Ovary (tissue), 9 donors: ENCODE measurements around the gene NDE1. TPM values are rescaled to one million over a fixed set of nuclear protein-coding genes. Genes with fewer than 3 reads are reported as not detected.
A peak's percentile ranks its signal among the peaks of the same experiment; 100 is the strongest.

Experiments
- DNase-seq, 5 donors: peaks; one replicate each; pipeline ENCODE4 v3.0.0-alpha.2; 2019 to 2020
- H3K27ac ChIP-seq, 2 donors: fragments of 200-600 bp; one replicate each; pipeline versions ENCODE4 v1.5.1 to v1.8.0; 2019 to 2022
- H3K27me3 ChIP-seq: fragments of 200-600 bp; one replicate; pipeline ENCODE4 v1.8.0; 2022
- H3K36me3 ChIP-seq: fragments of 200-600 bp; sonication (generic); one replicate; pipeline ENCODE4 v1.5.1; 2019
- H3K4me1 ChIP-seq: one replicate; pipeline ENCODE4 v1.8.1; 2013; ENCODE audit warnings: mild to moderate bottlenecking, moderate library complexity; ENCODE audit not compliant: insufficient read depth
- H3K4me3 ChIP-seq: fragments of 200-600 bp; sonication (generic); one replicate; pipeline ENCODE4 v1.5.1; 2017
- H3K9me3 ChIP-seq, 2 donors: fragments of 200-600 bp in 1 of 2; sonication (generic) in 1 of 2; one replicate each; pipeline versions ENCODE4 v1.5.1 to v1.8.1; 2013 to 2019; ENCODE audit warnings: mild to moderate bottlenecking in 1 of 2, moderate library complexity in 1 of 2
- CTCF ChIP-seq, 3 donors: fragments of 450-650 bp in 2 of 3; fragments of 200-600 bp in 1 of 3; IDR thresholded peaks; one replicate each; pipeline versions ENCODE4 v1.5.1 to v1.8.0; 2016 to 2022; ENCODE audit warnings: antibody characterized with exemption in 3 of 3, mild to moderate bottlenecking in 1 of 3
- EP300 ChIP-seq: sonication (generic); formaldehyde crosslinking; IDR thresholded peaks from one replicate; pipeline ENCODE4 v1.6.1; 2017; ENCODE audit warnings: antibody characterized with exemption
- POLR2A ChIP-seq: fragments of 450-650 bp; IDR thresholded peaks from one replicate; pipeline ENCODE4 v1.6.1; 2017; ENCODE audit warnings: antibody characterized with exemption, mild to moderate bottlenecking, moderate library complexity
- WGBS, 3 donors: extraction: QIAGEN DNeasy Blood & Tissue Kit in 1 of 3; methylation state at CpG; one replicate each; pipeline versions ENCODE4 v1.1.5 to v1.1.7; 2013 to 2017; 5-methylcytosine and 5-hydroxymethylcytosine counted together
- intact Hi-C, 4 donors: fragments of 100-400 bp; cut with DNase I; formaldehyde crosslinking; loops; one replicate each; pipeline versions ENCODE4 v1.11.0 to v1.15.1; 2022 to 2023
- microRNA counts: library from miRNA; unstranded; fragments of <30 nt; microRNA quantifications from one replicate; lab custom pipeline; 2016
- polyA plus RNA-seq, 2 donors: library from polyadenylated mRNA; stranded (reverse); fragments of 200-250 nt in 1 of 2; fragments of 350-450 nt in 1 of 2; fragmentation: Illumina TruSeq in 1 of 2; extraction: RNeasy Lipid Tissue Mini Kit (QIAGEN cat#74804) in 1 of 2; gene quantifications; one replicate each; pipeline ENCODE4 v1.2.3, GENCODE V29; 2013 to 2014
- total RNA-seq, 7 donors: library from RNA; depleted of rRNA in 2 of 7; stranded (reverse); fragments of >200 nt in 2 of 7; fragmentation: NEBNext Ultra II Directional in 3 of 7; extraction: Animal tissue kit (Norgen Biotek cat#: 25700) in 3 of 7; gene quantifications; one replicate each; pipeline versions ENCODE4 v1.1.0 to v1.2.4, GENCODE V29; 2016 to 2023
- donor health status: DM: no; HTN: no; CAD: no; lungs with moderate emphysema.
- donor health status: DM: no; HTN: no; CAD: no.
- donor health status: Bipolar disorder and iron deficiency.
- donor health status: DM: yes; HTN: yes; CAD: no.
- donor health status: DM: no; HTN: no; CAD: no.
- donor health status: DM: yes; HTN: yes; CAD: no.

The NDE1 gene
- total and polyA plus RNA-seq, 9 donors, result 9.8 to 31.9 (median 22.4) TPM

GRCh38 chr16:15775663-15776304 lies 125.7 kb downstream of the NDE1 start:
- H3K36me3 ChIP-seq, result no peaks in the 10 kb centered on the region
- H3K27ac ChIP-seq, result no peak overlapping the region
- no peak overlapping the region for H3K4me3 ChIP-seq
- intact Hi-C loops, result no loop called here
- no peaks in the 10 kb centered on the region for H3K27me3 ChIP-seq
- TF ChIP-seq CTCF (IDR thresholded peaks at IDR 0.05), result no peak
- TF ChIP-seq EP300, result no peak
- no peak for TF ChIP-seq POLR2A
- 62 to 75% (median 69%) methylated on average over 7 of the region's 7 CpGs for WGBS, 3 donors
- DNase-seq, result no peak
- H3K9me3 ChIP-seq, result no peaks in the 10 kb centered on the region
- H3K4me1 ChIP-seq, result no peaks in the 10 kb centered on the region

MicroRNAs encoded within 50 kb of the gene (microRNA counts, 767-probe panel; counts per million panel counts)
- microRNA hsa-miR-484 (lab: Ali Mortazavi, UCI), result 530 counts per million, percentile 78 among the panel's probes with 10 or more counts

Other genes starting within 250 kb of the NDE1 start
- gene BMERB1, start 215.7 kb upstream of the NDE1 start, total RNA-seq, result 10 to 100 TPM; 22.6 to 77.5 (median 66.8) TPM
- 10 to 100 TPM; 54.9 to 65.2 TPM for gene BMERB1, start 215.7 kb upstream of the NDE1 start, polyA plus RNA-seq
- gene MARF1, start 7.1 kb upstream of the NDE1 start, total RNA-seq, result 10 to 100 TPM; 23.1 to 95.7 (median 85.7) TPM
- 10 to 100 TPM; 30.1 to 71.8 TPM for gene MARF1, start 7.1 kb upstream of the NDE1 start, polyA plus RNA-seq
- 100 to 1,000 TPM in 4 of 7 donors, 10 to 100 TPM in 3; 50.9 to 886 (median 263) TPM for gene MYH11, start 206.8 kb downstream of the NDE1 start, total RNA-seq
- 1,000 to 10,000 TPM in 1 of 2 donors, 100 to 1,000 TPM in 1; 237 to 2,765 TPM for gene MYH11, start 206.8 kb downstream of the NDE1 start, polyA plus RNA-seq
- 10 to 100 TPM; 23.4 to 41.3 (median 30.9) TPM for gene CEP20, start 238.4 kb downstream of the NDE1 start, total RNA-seq
- 10 to 100 TPM; 26.8 to 44.4 TPM for gene CEP20, start 238.4 kb downstream of the NDE1 start, polyA plus RNA-seq